GM11168 (cell line): ENCODE data around the gene TMEM97.
"Not testable (repeated sequence)": the region's sequence is repeated elsewhere in the genome, so short reads cannot be mapped to it uniquely, and the experiment has no call there.

ENCODE experiments used
- in situ Hi-C: fragments of 300-500 bp; cut with MboI; formaldehyde crosslinking; loops from one replicate; pipeline ENCODE4 v1.12.0; 2022; ENCODE audit warnings: low sequenced_read_pairs; ENCODE audit not compliant: unreplicated experiment

The TMEM97 gene

DNA sequence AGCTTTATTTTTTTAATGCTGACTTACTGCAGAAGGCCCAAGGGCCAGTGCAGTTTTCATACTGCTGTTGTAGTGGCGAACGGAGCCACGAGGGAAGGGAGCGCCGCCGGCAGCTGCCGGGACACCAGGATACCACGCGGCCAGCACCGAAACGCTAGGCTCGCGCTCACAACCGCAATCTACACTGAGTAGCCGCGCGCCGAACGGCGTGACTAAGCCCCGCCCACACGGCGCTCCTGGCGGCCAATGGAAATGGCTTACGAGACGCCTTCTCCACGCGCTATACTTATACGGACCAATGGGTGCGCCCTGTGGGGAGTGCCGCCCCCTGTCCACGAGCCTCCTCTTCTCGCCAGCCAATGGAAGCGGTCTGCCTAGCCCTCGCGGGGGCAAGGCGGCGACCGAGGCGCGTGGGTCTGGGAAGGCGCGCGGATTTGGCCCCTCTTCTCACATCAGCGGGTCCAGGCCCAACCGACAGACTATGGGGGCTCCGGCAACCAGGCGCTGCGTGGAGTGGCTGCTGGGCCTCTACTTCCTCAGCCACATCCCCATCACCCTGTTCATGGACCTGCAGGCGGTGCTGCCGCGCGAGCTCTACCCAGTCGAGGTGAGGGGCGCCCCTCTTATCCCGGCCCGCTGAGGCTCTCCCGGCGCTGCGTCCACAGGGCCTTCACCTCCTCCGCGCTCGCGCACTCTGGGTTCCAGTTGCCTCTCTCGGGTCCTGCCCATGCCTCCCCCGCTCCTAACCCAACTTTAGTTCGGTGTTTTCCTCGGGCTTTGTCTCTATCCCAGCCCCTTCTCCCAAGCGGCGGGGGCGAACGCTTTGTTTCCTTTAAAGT, at the start of gene TMEM97:
Gene TMEM97 (plus strand): TSS at position 442 of the 839 bp plus-strand sequence. CDS start 40 bp downstream, at position 482.
- in situ Hi-C loops, result no loop called here

DNA sequence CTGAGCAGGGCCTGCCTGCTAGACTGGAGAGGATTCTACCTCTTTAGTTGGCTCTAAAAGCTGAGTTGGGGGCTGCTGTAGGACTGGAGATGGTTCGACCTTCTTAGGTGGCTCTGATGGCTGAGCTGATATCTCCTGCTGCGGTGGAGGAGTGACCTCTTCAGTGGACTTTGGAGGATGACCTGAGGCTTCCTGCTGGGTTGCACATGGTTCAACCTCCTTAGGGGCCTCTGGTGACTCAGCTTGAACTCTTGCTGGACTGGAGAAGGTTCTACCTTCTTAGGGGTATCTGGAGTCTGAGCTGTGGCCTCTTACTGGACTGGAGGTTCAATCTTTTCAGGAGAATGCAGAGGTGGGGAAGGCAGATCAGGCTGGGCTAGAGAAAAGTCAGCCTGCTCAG, 48.9 kb upstream of the TMEM97 start:
- in situ Hi-C loops, result no loop called here

DNA sequence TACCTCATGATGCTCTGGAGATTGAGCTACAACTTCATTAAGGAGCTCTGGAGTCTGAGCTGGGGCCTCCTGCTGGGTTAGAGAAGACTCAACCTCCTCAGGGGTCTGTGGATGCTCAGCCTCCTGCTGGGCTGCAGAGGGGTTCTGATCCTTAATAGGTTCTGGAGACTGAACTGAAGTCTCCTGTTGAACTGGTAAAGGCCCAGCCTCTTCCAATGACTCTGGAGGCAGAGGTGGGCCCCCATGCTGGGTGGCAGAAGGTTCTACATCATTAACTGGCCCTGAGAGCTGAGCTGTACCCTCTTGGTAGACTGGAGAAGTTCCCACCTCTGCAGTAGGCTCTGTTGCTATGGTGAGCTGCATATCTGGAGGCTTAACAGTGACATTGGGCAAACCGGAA, 48.1 kb upstream of the TMEM97 start:
- in situ Hi-C loops, result no loop called here

DNA sequence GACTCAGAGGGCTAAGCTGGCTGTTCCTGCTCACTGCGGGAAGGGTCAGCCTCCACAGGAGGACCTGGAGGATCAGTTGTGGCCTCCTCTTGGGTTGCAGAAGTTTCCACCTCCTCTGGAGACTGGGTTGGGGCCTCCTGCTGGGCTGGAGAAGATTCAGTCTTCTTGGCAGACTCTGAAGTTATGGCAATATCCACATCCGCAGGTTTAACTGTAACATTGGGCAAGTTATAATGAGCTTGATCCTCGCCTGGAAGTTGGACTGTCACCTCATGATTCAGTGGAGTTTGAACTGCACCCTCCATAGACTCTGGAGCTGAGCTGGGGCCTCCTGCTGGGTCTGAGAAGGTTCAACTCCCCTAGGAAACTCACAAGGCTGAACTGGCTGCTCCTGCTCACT, 47.6 kb upstream of the TMEM97 start:
- in situ Hi-C loops, result no loop called here

DNA sequence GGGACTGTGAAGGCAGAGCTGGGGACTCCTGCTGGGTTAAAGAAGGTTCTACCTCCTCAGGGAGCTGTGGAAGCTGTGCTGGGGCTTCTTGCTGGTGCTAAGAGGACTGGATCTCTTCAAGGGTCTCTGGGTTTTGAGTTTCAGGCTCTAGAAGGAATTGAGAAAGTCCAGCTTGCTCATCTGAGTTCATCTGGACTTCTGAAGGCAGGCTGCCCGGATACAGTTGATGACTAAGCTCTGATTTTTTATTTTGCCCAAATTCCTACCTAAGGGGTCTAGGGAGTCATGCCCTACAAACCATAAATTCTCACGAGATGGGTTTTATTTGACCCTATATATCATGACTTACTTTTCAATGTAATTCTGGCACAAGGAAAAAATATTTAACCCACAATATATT, 46.8 kb upstream of the TMEM97 start:
- in situ Hi-C loops, result no loop called here

DNA sequence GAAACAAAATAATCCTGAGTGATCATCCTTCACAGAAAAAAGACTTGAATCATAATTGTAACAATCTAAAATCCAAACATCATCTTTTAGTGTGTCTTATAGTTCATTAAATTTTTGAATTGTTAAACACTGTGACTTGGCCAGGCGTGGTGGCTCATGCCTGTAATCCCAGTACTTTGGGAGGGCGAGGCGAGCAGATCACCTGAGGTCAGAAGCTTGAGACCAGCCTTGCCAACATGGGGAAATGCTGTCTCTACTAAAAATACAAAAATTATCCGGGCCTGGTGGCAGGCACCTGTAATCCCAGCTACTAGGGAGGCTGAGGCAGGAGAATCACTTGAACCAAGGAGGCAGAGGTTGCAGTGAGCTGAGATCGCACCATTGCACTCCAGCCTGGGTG, 45.7 kb upstream of the TMEM97 start:
- in situ Hi-C loops, result not testable (repeated sequence)

DNA sequence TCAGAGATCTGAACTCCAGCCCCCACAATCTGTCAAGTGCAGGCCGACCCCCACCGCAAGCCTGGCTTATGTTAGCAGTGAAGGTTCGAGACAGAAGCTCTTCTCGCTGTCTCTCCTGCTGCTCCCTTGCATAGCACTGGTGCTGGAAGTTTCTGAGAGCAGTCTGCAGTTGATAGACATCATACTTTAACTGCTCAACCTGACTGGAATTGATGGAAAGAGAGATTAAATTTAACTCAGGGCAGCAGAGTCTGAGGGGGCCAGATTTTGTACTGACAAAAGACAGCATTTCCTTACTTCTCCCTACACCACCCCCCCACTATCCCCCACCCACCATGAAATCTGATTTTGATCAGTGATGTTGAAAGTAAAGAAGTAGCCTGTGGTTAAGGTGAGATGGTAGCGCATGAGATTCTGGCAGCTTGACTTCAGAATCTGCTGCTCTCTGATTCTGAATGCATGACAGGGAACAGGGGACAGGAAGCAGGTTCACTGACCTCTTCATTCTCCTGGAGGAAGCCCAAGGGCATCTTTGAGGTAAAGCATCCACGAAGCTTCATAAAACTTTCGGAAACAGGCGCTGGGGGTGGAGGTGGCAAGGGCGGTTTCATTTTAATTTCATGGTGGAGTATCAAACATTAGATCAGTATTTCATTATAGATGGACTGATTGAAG, 44.3 kb upstream of the TMEM97 start:
- in situ Hi-C loops, result no loop called here

DNA sequence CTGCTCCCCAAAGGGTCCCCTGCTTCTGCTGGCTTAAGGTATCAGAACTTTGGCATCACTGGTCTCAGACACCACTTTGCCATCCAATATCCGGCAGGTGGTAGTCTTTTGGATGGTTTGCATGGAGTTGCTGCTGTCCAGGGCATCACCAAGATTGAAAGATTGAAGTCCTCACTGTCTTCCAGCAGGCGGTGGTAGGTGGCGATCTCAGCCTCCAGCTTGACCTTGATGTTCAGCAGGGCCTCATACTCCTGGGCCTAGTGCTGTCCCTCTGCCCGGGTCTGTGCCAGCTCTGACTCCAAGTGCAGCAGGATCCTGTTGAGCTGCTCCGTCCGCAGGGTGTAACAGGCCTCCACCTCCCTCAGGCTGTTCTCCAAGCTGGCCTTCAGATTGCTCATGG, 43.0 kb upstream of the TMEM97 start:
- in situ Hi-C loops, result no loop called here

DNA sequence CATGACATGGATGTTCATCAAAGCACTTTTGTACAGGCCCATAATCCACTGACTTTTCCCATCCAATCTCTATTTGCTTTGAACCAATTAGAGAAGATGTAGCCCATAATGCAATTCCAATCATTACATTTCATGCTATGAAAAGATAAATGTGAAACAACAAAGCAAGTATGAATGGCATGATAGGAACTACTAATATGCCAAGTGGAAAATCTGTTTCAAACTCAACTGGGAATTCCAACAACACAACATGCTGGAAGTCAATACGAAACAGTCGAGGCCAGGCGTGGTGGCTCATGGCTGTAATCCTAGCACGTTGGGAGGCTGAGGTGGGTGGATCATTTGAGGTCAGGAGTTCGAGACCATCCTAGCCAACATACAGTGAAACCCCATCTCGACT, 39.6 kb upstream of the TMEM97 start:
- in situ Hi-C loops, result no loop called here

DNA sequence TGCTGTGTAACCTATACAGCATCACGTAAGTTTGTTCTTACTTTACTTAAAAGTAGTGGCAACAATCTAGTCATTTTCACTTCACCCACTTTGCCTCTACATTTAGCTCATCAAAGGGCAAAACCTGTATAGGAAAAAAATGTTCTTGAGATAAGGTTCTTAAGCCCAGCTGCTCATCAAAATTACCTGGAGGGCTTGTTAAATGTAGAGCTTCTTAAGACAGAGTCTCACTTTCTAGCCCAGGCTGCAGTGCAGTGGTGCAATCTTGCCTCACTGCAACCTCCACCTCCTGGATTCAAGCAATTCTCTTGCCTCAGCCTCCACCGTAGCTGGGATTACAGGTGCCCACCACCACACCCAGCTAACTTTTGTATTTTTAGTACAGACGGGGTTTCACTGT, 38.2 kb upstream of the TMEM97 start:
- in situ Hi-C loops, result no loop called here

DNA sequence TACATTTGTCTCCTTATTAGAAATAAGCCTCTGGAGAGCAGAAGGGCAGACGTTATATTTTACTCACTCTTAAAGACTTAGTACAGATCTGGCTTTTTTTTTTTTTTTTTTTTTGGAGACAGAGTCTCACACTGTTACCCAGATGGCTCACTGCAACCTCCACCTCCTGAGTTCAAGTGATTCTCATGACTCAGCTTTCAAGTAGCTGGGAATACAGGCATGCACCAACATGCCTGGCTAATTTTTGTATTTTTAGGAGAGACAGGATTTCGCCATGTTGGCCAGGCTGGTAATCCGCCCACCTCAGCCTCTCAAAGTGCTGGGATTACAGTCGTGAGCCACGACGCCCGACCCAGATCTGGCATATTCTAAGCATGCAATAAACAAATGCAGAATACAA, 36.4 kb upstream of the TMEM97 start:
- in situ Hi-C loops, result no loop called here

DNA sequence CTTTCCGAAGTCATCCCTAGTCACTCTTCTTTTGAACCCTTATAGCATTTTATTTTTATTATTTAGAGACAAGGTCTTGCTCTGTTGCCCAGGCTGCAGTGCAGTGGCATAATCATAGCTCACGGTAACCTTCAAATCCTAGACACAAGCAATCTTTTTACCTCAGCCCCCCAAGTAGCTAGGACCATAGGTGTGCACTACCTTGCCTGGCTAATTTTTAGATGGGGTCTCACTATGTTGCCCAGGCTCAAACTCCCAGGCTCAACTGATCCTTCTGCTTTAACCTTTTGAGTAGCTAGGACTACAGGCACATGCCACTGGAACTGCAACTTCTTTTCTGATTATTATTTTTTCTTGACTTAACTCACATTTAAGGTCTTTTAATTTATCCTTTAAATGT, 33.0 kb upstream of the TMEM97 start:
- in situ Hi-C loops, result no loop called here

DNA sequence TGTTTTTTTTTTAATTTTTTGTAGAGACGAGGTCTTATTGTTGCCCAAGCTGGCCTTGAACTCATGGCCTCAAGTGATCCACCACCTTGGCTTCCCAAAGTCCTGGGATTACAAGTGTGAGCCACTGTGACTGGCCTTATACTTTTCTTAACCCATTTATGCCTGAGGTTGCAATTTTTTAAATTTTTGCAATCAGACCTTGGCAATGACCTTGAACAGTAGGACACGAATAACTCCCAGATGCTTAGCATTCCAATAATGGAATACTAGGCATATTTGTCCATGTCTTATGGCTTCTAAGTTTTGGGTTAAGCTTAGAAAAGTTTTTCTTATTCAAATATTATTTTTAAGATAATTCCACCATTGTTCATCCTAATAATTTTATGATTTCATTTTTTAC, 28.3 kb upstream of the TMEM97 start:
- in situ Hi-C loops, result no loop called here

DNA sequence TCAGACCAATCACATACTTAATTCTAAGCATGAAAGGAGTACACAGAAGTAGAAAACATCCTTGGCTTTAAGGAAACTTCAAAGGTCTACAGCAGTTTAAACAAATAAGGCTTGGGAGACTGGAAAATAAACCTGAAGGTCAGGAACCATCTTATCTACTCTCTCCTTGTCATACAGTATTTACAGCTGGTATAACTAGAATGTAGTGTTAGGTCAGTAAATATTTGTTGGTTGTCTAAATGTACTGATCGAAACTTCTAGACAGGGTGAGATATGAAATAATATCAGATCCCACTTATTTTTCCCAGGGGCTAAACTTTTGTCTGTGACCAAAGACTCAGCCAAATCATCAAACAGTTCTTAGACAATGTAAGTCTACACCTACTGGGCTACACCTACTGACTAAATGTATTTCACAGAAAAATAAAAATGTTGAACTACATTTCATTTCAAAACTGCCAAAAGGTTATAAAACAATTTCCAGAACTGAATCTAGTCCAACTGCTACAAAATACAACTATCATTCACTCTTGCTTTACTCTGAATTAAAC, 27.1 kb upstream of the TMEM97 start:
- in situ Hi-C loops, result no loop called here

DNA sequence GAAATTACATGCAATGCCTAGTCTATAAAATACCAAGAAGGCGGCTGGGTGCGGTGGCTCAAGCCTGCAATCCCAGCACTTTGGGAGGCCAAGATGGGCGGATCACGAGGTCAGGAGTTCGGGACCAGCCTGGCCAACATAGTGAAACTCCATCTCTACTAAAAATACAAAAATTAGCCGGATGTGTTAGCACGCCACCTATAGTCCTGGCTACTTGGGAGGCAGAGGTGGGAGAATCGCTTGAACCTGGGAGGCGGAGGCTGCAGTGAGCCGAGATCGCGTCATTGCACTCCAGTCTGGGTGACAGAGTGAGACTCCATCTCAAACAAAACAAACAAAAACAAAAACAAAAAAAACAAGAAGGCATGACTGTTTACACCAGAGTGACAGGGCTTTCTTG, 26.1 kb upstream of the TMEM97 start:
- in situ Hi-C loops, result not testable (repeated sequence)

DNA sequence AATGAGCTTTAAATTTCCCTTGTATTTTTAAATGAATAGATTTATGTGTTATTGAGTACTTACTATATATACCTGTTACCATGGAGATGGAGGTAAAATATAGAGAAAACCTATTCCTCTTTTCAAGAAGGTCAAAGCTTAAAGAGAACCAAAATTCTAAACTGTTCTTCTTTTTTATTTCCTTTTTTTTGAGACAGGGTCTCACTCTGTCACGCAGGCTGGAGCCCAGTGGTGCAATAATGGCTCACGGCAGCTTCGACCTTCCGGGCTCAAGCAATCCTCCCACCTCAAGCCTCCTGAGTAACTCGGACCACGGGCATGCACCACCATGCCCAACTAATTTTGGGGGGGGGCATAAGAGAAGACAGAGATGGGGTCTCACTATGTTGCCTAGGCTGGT, 25.0 kb upstream of the TMEM97 start:
- in situ Hi-C loops, result no loop called here

DNA sequence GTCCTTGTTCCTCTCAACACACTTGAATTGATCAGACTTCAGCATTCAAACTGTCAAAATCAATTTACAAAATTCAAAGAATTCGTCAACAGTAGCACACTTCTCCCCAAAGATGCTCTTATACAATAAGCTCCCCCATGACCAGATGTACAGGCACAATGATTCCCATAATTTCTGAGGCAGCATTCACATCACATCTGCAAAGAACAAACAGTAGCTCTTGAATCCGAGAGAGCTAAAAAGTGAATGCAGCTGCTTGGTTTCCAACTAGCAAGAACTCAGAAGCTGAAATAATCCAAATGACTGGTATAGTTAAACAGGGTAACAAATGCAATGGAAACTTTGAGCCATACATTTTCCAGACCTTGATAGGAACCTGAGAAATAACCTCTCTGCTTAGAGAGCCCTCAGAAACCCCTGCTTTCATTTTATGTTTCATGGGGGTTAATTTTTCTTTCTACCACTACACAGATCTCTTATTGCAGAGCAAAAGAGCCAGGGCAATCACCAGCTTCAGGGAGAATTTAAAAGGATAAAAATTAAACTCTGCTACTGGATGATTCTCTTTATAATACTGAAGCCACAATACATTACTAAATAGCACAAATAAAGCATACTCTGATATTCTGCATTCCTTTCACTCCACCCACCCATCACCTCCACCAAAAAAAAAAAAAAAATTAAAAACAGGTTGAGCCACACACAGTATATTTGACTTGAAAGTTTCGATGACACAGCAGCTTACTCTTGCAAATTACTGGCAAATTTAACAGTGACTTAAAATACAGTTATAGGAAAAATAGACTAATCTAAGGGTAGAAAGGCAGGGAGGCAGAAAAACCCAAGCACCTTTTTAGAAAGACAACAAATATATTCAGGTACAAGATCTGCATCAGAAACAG, 23.1 kb upstream of the TMEM97 start:
- in situ Hi-C loops, result no loop called here

DNA sequence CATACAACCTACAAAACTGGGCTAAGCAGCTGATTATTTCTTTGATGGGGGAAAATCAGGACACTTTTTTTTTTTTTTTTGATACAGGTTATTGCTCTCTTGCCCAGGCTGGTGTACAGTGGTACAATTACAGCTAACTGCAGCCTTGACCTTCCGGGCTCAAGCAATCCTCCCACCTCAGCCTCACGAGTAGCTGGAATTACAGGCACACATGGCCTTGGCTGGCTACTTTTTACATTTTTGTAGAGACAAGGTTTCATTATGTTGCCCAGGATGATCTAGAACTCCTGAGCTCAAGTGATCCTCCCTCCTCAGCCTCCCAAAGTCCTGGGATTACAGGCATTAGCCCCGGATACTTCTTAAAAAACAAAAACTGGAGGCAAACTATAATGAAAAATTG, 20.6 kb upstream of the TMEM97 start:
- in situ Hi-C loops, result no loop called here

DNA sequence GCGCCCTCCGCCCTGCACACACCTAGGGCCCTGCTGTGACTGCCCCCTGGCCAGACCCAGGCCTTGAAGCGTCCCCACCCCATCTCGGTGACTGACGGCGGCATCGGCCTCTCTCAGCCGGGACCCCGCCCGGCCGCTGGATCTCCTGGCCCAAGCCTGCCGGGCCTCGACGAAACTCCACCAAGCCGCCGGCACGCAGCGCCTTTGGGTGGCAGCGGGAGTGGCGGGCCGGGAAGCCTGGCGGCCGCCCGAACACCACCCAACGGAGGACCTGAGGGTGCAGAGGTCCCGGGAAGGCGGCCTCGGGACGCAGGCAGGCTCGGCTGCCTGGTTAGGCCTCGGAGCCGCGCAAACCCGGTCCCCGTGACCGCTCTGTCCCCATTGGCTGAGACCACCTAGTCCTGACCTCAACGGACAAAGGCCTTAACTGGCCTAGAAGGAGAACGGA, 12.0 kb upstream of the TMEM97 start:
- in situ Hi-C loops, result no loop called here

DNA sequence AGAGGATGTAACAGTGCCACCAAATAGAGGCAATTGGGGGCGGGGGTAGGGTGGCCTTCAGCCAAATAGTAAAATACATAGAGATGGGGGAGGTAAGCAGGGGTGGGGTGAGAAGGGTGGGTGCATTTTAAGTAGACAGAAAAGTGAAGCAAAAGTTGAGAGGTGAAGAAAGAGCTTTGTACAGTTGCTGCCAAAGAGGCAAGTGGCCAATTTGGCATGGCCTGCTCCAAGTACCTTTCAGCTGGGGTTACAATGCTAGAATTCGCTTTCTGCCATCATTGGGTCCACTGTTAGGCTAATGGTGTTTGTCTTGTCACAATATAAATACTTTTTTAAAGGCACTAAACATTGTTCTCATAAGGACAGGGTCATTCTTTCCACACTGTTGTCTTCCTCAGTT, 5.2 kb upstream of the TMEM97 start:
- in situ Hi-C loops, result no loop called here
